WTC11 (cell line): ENCODE measurements around the gene NAGS. TPM values are rescaled to one million over a fixed set of nuclear protein-coding genes. Genes with fewer than 3 reads are reported as not detected.

Experiments
- ATAC-seq: fragments of 200-7000 bp; cut with Tn5 transposase; 2 replicates; pipeline ENCODE4 v1.10.0; 2021; ENCODE audit warnings: mild to moderate bottlenecking, moderate library complexity
- CTCF ChIA-PET: fragments of 300-600 bp; sonication (Branson Sonifier 250); formaldehyde crosslinking; loops from one replicate; lab custom pipeline; 2021; ENCODE audit warnings: antibody characterized with exemption; lab: Charles Lee
- POLR2A ChIA-PET: fragments of 350-600 bp; sonication (Branson Sonifier 250); formaldehyde crosslinking; loops from one replicate; lab custom pipeline; 2021; ENCODE audit warnings: antibody characterized with exemption; lab: Charles Lee
- DNase-seq: peaks from one replicate; pipeline ENCODE4 v3.0.0; 2021; ENCODE audit warnings: low spot score
- H3K27ac Mint-ChIP-seq: 2 replicates; pipeline ENCODE4 v1.8.0; 2021; ENCODE audit warnings: mixed read lengths
- H3K27me3 Mint-ChIP-seq: 2 replicates; pipeline ENCODE4 v1.8.0; 2021; ENCODE audit warnings: low read depth, mild to moderate bottlenecking, moderate library complexity, mixed read lengths
- H3K36me3 Mint-ChIP-seq: 2 replicates; pipeline ENCODE4 v1.8.0; 2021; ENCODE audit warnings: mixed read lengths
- H3K4me1 Mint-ChIP-seq: 2 replicates; pipeline ENCODE4 v1.8.0; 2022; ENCODE audit warnings: mixed read lengths
- H3K4me3 Mint-ChIP-seq: 2 replicates; pipeline ENCODE4 v1.8.0; 2021; ENCODE audit warnings: mild to moderate bottlenecking, moderate library complexity, mixed read lengths
- H3K9me3 Mint-ChIP-seq: 2 replicates; pipeline ENCODE4 v1.8.0; 2021; ENCODE audit warnings: mixed read lengths
- CBFB ChIP-seq: sonication (generic); formaldehyde crosslinking; IDR thresholded peaks from 2 replicates; pipeline ENCODE4 v1.8.1; 2022; ENCODE audit warnings: mild to moderate bottlenecking, low read depth, missing genetic modification reagents
- CREM ChIP-seq: sonication (generic); formaldehyde crosslinking; IDR thresholded peaks from 2 replicates; pipeline ENCODE4 v1.8.1; 2022; ENCODE audit warnings: mild to moderate bottlenecking, missing genetic modification reagents, moderate library complexity
- GRHL2 ChIP-seq: fragments of 250-450 bp; sonication (Bioruptor Pico); IDR thresholded peaks from 2 replicates; pipeline ENCODE4 v1.8.0; 2022; ENCODE audit warnings: mild to moderate bottlenecking, moderate library complexity; ENCODE audit not compliant: insufficient replicate concordance, severe bottlenecking
- NFATC4 ChIP-seq: fragments of 250-450 bp; sonication (Bioruptor Pico); IDR thresholded peaks from 2 replicates; pipeline ENCODE4 v1.9.0; 2021; ENCODE audit warnings: mild to moderate bottlenecking
- SMAD3 ChIP-seq: sonication (generic); formaldehyde crosslinking; IDR thresholded peaks from 2 replicates; pipeline ENCODE4 v1.8.0; 2022; ENCODE audit warnings: missing genetic modification reagents, mild to moderate bottlenecking, borderline replicate concordance
- ZNF121 ChIP-seq: sonication (generic); formaldehyde crosslinking; IDR thresholded peaks from 2 replicates; pipeline ENCODE4 v1.8.0; 2023; ENCODE audit warnings: missing genetic modification reagents
- ZNF219 ChIP-seq: sonication (generic); formaldehyde crosslinking; IDR thresholded peaks from 2 replicates; pipeline ENCODE4 v1.8.0; 2023; ENCODE audit warnings: missing genetic modification reagents, mild to moderate bottlenecking, borderline replicate concordance
- total RNA-seq: library from RNA; stranded (reverse); gene quantifications from 3 replicates; pipeline ENCODE4 v1.2.3, GENCODE V29; 2021
- TF ChIP-seq, protein P1 (sequence below): sonication (generic); formaldehyde crosslinking; IDR thresholded peaks from 2 replicates; pipeline ENCODE4 v1.8.1; 2022; ENCODE audit warnings: mild to moderate bottlenecking, missing genetic modification reagents, moderate library complexity, borderline replicate concordance
- TF ChIP-seq, protein P2 (sequence below): fragments of 250-450 bp; sonication (Bioruptor Pico); conservative IDR thresholded peaks from 2 replicates; pipeline ENCODE4 v1.9.0; 2021; ENCODE audit warnings: mild to moderate bottlenecking
- TF ChIP-seq, protein P3 (sequence below): sonication (generic); formaldehyde crosslinking; IDR thresholded peaks from 2 replicates; pipeline ENCODE4 v1.8.0; 2023; ENCODE audit warnings: missing genetic modification reagents
- TF ChIP-seq, protein P4 (sequence below): sonication (generic); formaldehyde crosslinking; IDR thresholded peaks from 2 replicates; pipeline ENCODE4 v1.8.1; 2023; ENCODE audit warnings: mild to moderate bottlenecking, missing genetic modification reagents, moderate library complexity
- TF ChIP-seq, protein P5 (sequence below): sonication (generic); formaldehyde crosslinking; IDR thresholded peaks from 2 replicates; pipeline ENCODE4 v1.8.1; 2022; ENCODE audit warnings: mild to moderate bottlenecking, moderate library complexity, missing genetic modification reagents
- TF ChIP-seq, protein P6 (sequence below): fragments of 250-450 bp; sonication (Bioruptor Pico); IDR thresholded peaks from 2 replicates; pipeline ENCODE4 v1.9.0; 2021; ENCODE audit warnings: mild to moderate bottlenecking
- TF ChIP-seq, protein P7 (sequence below): sonication (generic); formaldehyde crosslinking; IDR thresholded peaks from 2 replicates; pipeline ENCODE4 v1.8.0; 2022; ENCODE audit warnings: missing genetic modification reagents
- TF ChIP-seq, protein P8 (sequence below): sonication (generic); formaldehyde crosslinking; conservative IDR thresholded peaks from 2 replicates; pipeline ENCODE4 v1.8.1; 2022; ENCODE audit warnings: mild to moderate bottlenecking, missing genetic modification reagents

The NAGS gene
- total RNA-seq, 1 experiment from 2014 or later, result 8.6 TPM

DNA sequence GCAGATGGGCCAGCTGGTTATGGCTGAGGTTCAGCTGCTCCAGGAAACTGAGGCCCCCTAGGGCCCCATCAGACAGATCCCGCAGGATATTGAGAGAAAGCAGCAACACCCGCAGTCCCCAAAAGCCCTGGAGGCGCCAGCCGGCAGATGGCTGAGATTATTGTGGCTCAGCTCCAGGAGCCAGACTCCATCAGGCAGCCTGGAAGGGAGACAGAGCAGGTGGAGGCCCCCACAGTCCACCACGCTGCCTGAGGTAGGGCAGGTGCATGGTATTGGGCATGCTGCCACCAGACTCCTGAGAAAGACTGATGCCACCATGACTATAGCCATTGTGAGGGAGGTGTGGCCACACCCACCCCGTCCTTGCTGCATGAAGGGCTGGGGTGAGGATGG is 19.8 kb downstream of the NAGS start:
- TF ChIP-seq CREM (CRISPR knock-in tag), result no peak
- TF ChIP-seq, protein P1, sequence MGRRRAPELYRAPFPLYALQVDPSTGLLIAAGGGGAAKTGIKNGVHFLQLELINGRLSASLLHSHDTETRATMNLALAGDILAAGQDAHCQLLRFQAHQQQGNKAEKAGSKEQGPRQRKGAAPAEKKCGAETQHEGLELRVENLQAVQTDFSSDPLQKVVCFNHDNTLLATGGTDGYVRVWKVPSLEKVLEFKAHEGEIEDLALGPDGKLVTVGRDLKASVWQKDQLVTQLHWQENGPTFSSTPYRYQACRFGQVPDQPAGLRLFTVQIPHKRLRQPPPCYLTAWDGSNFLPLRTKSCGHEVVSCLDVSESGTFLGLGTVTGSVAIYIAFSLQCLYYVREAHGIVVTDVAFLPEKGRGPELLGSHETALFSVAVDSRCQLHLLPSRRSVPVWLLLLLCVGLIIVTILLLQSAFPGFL, result no peak
- TF ChIP-seq, protein P2, sequence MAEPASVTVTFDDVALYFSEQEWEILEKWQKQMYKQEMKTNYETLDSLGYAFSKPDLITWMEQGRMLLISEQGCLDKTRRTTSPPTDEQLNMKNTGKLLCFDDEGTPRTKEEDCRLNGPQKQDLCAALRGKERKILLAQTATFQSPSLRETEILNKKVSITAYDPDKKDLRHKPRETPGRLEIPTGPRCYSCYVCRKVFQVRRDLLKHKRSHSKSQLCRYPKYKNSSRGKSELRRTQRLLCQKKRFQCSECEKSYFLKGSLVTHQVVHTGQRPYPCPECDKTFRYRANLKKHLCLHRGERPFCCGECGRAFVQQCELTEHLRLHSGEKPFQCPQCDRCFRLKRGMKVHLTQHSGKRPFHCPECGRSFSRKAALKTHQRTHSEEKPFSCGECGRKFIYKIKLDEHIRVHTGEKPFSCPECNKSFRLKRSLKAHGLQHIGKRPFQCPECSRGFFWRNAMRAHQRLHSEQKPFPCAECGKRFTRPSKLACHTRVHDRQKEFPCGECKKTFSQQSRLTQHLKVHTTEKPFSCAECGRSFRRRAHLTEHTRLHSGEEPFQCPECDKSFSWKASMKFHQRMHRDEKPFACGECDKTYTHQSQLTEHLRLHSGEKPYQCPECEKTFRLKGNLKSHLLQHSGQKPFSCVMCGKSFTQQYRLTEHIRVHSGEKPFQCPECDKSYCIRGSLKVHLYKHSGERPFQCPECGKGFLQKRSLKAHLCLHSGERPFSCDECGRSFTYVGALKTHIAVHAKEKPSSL (CRISPR knock-in tag), result no peak
- no peak for TF ChIP-seq ZNF219 (CRISPR knock-in tag)
- TF ChIP-seq, protein P3, sequence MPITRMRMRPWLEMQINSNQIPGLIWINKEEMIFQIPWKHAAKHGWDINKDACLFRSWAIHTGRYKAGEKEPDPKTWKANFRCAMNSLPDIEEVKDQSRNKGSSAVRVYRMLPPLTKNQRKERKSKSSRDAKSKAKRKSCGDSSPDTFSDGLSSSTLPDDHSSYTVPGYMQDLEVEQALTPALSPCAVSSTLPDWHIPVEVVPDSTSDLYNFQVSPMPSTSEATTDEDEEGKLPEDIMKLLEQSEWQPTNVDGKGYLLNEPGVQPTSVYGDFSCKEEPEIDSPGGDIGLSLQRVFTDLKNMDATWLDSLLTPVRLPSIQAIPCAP (CRISPR knock-in tag), result no peak
- TF ChIP-seq, protein P4, sequence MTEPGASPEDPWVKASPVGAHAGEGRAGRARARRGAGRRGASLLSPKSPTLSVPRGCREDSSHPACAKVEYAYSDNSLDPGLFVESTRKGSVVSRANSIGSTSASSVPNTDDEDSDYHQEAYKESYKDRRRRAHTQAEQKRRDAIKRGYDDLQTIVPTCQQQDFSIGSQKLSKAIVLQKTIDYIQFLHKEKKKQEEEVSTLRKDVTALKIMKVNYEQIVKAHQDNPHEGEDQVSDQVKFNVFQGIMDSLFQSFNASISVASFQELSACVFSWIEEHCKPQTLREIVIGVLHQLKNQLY, result no peak
- TF ChIP-seq NFATC4 (CRISPR knock-in tag), result no peak
- TF ChIP-seq SMAD3 (CRISPR knock-in tag), result no peak
- TF ChIP-seq, protein P5, sequence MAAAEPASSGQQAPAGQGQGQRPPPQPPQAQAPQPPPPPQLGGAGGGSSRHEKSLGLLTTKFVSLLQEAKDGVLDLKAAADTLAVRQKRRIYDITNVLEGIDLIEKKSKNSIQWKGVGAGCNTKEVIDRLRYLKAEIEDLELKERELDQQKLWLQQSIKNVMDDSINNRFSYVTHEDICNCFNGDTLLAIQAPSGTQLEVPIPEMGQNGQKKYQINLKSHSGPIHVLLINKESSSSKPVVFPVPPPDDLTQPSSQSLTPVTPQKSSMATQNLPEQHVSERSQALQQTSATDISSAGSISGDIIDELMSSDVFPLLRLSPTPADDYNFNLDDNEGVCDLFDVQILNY (CRISPR knock-in tag), result no peak
- TF ChIP-seq, protein P6, sequence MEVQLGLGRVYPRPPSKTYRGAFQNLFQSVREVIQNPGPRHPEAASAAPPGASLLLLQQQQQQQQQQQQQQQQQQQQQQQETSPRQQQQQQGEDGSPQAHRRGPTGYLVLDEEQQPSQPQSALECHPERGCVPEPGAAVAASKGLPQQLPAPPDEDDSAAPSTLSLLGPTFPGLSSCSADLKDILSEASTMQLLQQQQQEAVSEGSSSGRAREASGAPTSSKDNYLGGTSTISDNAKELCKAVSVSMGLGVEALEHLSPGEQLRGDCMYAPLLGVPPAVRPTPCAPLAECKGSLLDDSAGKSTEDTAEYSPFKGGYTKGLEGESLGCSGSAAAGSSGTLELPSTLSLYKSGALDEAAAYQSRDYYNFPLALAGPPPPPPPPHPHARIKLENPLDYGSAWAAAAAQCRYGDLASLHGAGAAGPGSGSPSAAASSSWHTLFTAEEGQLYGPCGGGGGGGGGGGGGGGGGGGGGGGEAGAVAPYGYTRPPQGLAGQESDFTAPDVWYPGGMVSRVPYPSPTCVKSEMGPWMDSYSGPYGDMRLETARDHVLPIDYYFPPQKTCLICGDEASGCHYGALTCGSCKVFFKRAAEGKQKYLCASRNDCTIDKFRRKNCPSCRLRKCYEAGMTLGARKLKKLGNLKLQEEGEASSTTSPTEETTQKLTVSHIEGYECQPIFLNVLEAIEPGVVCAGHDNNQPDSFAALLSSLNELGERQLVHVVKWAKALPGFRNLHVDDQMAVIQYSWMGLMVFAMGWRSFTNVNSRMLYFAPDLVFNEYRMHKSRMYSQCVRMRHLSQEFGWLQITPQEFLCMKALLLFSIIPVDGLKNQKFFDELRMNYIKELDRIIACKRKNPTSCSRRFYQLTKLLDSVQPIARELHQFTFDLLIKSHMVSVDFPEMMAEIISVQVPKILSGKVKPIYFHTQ (CRISPR knock-in tag), result no peak
- TF ChIP-seq, protein P7, sequence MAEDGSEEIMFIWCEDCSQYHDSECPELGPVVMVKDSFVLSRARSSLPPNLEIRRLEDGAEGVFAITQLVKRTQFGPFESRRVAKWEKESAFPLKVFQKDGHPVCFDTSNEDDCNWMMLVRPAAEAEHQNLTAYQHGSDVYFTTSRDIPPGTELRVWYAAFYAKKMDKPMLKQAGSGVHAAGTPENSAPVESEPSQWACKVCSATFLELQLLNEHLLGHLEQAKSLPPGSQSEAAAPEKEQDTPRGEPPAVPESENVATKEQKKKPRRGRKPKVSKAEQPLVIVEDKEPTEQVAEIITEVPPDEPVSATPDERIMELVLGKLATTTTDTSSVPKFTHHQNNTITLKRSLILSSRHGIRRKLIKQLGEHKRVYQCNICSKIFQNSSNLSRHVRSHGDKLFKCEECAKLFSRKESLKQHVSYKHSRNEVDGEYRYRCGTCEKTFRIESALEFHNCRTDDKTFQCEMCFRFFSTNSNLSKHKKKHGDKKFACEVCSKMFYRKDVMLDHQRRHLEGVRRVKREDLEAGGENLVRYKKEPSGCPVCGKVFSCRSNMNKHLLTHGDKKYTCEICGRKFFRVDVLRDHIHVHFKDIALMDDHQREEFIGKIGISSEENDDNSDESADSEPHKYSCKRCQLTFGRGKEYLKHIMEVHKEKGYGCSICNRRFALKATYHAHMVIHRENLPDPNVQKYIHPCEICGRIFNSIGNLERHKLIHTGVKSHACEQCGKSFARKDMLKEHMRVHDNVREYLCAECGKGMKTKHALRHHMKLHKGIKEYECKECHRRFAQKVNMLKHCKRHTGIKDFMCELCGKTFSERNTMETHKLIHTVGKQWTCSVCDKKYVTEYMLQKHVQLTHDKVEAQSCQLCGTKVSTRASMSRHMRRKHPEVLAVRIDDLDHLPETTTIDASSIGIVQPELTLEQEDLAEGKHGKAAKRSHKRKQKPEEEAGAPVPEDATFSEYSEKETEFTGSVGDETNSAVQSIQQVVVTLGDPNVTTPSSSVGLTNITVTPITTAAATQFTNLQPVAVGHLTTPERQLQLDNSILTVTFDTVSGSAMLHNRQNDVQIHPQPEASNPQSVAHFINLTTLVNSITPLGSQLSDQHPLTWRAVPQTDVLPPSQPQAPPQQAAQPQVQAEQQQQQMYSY (CRISPR knock-in tag), result no peak
- TF ChIP-seq, protein P8, sequence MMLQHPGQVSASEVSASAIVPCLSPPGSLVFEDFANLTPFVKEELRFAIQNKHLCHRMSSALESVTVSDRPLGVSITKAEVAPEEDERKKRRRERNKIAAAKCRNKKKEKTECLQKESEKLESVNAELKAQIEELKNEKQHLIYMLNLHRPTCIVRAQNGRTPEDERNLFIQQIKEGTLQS (CRISPR knock-in tag), result no peak
- no peak for TF ChIP-seq GRHL2
- TF ChIP-seq CBFB (CRISPR knock-in tag), result no peak
- TF ChIP-seq ZNF121, result no peak
- POLR2A ChIA-PET, result no interaction called here
- ATAC-seq, result no peak
- H3K27me3 Mint-ChIP-seq, result no peaks in the 10 kb centered on the region
- H3K9me3 Mint-ChIP-seq, result no peaks in the 10 kb centered on the region
- CTCF ChIA-PET, result interaction anchor here (2.1 kb wide), 1 partner anchor 81 kb away, joined by 8 read pairs; no protein-coding TSS in a partner anchor
- no peaks in the 10 kb centered on the region for H3K4me1 Mint-ChIP-seq
- H3K36me3 Mint-ChIP-seq, result peaks cover 4% of the 10 kb centered on the region
- H3K4me3 Mint-ChIP-seq, result no peak overlapping the region
- DNase-seq, result no peak
- no peak overlapping the region for H3K27ac Mint-ChIP-seq
